Fibroblast of skin of right quadriceps (primary cell): Measurements from ENCODE around the gene C10orf53.

Experiments used
- DNase-seq: peaks from one replicate; pipeline ENCODE4 v3.0.0-alpha.2; 2013

C10orf53 gene

DNA sequence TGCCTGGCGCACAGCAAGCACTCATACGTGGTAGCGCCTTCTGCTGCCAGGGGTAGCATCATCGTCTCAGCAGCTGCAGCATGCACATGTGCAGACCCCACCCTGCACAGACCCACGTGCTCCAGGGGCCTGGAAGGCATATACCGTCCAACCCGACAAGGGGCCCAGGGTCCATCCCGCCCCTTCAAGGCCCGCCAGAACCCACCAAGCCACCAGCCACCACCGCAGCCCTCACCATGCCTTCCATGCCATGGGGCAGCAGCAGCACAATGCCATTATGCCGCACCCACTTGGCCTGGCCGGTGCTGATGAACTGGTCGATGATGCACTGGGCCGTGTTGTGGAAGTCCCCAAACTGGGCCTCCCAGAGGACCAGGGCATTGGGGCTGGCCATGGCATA lies 60.0 kb downstream of the C10orf53 start:
- no peak for DNase-seq

DNA sequence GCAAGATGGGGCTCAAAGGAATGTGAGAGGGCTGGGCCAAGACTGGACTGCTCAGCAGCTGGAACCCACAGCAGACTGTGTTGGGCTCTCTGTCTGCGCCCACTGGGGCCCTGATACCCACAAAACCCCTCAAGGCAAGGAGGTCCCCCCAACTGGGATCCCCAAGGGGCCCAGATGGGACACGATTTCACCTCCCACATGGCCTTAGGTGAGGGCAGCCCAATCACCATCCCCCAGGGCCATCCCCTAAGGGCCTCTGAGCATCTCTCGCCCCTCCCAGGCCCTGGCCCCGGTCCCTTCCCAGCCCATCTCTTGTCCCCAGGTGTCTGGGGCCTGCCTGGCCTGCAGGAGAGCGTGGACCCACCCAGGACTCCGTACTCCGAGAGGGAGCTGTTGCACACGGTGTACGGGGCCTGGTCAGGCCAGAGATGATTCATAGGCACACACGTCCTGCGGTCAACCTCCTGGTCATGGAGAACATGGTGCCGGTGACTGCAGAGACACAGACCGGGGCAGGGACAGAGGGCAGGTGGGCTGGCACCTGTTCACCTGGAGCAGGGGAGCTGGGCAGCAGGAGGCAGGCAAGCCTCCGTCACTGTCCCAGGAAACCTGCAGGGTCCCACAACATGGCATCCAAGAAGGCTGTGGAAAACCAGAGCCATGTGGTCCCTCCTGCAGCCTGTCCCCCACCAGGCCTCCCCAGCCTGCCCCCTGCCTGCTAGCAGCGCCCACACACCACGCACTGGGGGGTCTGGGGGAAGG lies 61.1 kb downstream of the C10orf53 start:
- DNase-seq = no peak

DNA sequence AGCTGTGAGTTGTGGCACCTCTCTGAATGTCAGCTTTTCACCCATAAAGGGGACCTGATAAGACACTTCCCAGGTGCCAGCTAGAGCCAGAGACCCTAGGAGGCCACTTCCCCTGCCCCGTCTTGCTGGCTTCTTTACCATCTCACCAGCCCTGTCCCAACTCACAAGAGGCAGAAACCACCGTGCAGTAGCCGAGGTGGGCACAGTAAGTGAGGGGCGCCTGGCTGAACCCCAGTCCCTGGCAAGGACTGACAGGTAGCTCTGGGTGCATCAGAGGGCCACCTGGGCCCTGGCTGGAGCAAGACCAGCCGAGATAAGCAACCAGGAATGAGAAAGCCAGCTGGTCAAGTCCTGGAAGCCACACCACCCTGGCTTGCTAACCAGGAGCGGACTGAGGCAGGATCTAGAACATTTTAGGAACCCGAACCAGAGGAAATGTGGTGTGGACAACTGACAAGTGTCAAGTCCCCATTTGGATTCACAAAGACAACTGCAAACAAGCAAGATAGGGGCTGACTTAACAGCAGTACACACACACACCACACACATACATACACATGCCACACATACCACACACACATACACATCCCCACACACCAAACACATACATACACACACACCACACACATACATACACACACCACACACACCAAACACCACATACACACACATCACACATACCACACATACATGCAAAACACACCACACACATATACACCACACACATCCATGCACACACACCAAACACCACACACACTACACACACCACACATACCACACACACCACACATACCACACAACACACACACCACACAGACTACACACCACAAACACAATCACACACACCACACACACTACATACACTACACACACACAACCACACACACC lies 61.9 kb downstream of the C10orf53 start:
- DNase-seq = no peak

DNA sequence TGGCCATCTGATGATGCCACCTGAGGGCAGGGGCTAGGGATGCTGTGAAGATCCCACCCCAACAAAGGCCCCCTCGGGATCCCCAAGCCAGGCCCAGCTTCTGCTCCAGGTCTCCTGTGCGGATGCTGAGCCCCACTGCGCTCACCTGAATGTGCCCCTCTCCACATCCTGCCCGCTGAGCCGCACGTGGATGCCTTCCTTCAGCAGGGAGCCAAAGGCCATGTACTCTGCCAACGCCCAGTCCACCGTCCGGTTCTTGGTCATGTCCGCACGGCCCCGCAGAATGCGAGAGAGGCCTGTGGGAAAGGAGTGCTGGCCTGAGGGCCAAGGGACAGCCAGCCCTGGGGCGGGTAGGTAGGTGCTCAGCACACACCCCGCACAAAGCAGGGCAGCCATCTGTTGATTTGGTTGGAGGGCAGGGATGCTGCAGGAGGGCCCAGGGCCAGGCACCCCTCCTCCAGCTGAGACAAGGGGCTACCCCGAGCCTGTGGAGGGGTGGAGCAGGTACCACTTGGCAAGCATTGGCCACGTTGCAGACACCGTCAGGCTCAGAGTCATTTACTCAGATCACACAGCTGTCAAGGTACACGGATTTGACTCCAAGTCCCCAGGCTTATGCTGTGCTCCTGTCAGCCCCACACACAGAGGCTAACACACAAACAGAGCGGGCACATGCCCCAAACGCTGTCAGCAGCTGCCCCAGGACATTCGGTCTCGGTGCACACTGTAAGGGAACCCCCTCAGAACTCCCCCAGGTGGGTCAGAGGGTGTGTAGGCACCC lies 63.4 kb downstream of the C10orf53 start:
- no peak for DNase-seq

DNA sequence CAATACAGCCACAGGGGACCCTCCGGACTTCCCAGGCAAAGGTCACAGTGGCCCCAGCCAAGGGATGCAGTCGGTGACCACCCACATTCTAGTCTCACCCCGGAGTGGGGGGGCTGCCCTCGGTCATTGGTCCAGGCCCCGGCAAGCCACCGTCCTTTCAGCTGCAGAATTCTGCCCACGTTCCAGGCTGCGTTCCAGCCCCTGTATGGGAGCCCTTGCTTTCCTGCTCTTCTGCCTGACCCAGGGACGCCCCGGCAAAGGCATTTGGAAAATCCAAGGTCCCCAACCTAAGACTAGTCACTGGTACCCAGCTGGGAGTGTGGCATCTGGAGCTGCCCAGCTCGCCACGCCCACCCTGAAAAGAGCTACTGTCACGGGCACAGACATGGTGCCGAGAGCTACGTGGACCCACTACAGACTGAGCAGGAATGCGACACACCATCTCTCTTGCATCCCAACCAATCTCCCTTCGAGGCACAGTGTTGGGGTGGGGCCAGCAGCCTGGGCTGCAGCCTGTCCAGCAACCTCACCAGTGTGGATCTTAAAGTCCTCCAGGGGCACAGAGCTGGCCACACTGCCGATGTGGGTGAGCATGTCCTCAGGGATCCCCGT lies 64.1 kb downstream of the C10orf53 start:
- DNase-seq = no peak

DNA sequence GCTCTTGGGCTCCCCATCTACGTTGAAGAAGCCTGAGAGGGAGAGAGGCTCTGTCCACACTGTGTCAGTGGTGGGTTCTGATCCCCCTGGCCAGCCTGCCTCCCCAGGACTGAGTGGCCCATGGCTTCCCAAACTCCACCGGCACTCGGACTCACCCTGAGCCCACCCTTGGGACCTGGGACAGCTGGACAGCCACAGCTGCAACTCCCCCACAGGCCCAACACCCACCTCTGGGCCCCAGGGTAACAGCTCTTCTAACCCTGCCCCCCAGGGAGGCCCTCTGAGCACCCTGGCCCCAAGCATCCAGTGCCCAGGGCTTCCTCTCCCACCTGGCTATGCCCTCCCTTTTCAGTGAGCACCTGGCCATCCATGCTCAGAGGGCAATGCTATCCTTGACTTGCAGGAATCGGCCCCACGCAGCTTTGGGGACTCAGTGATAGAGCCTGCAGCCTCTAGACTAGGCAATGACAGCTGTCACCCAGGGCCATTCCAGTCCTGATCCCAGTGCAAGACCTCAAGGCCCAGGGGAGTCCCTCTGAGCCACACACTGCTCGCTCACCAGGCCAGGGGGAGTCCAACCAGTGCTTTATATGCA lies 64.7 kb downstream of the C10orf53 start:
- DNase-seq = no peak

DNA sequence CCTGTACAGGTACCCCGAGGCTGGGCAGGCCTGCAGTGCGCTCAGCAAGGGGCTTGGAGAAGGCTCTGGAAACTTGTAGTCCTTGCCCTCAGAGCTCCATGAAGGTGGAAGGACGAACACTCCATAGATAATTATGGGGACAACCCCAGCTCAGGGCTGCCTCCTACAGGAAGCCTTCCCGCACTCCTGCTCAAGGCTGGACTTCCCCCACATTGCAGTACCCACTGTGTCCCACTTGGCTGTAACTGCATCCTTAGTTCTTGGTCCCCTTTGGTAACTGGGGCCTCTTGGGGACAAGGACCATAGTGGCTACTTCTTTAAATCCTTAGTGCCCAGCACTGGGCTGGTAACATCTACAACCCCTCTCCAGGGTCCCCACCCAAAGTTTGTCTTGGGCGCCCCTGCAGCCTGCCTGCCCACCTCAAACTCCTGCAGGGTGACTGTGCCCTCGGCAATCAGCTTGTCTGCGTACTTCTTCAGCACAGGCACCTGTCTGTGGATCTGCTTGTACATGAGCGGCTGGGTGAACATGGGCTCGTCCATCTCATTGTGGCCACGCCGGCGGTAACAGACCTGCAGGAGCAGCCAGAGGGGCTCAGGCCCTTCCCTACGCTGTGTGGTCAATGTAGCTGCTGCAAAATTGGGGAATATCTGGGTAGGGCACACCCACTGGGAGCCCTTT lies 65.6 kb downstream of the C10orf53 start:
- DNase-seq = no peak

DNA sequence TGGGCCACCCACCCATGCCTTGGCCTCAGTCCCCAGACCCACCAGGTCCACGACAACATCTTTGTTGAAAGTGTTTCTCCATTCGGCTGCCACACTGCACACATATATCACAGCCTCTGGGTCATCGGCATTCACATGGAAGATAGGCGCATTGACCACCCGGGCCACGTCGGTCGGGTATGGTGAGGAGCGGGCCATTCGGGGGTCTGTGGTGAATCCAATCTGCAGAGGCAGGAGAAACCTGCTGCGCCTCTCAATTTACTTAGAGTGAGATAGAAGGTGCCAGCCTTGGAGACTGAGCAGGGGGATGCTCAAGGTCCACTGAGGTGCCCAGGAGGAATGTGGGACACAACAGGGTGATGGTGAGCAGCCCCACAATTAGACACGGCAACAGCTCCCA lies 66.3 kb downstream of the C10orf53 start:
- DNase-seq = no peak

DNA sequence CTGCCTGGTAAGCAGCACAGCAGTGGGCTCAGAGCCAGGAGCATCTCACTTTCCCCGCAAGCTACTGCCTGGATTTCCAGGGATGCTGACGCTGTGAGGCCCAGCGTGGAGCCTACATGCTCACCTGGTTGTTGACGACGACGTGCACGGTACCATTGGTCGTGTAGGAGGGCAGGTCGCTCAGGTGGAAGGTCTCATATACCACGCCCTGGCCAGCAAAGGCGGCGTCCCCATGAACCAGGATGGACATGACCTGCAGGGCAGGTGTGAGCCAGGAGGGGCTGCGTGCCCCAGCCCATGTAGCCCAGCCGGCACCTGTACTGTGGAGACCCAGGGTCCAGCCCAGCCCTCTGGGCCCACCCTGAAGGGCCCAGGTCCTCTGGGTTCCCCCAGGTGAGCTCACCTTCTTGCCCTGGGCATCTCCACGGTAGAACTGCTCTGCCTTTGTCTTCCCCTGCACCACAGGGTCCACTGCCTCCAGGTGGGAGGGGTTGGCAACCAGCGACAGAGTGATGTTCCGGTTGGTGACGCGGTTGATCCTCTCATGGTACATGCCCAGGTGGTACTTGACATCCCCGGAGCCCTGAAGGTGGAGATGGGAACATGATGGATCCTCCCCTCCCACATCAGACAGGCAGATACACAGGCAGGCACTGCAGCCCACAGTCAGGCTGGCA lies 67.3 kb downstream of the C10orf53 start:
- no peak for DNase-seq
